Psoas muscle (tissue), 8 donors: ENCODE results near the gene MYLIP. TPM values are rescaled to one million over a fixed set of nuclear protein-coding genes. Genes with fewer than 3 reads are reported as not detected.

Experiments used
- ATAC-seq, 4 donors: fragments of 200-7000 bp; cut with Tn5 transposase; one replicate each; pipeline ENCODE4 v1.9.1; 2020; ENCODE audit warnings: moderate library complexity in 3 of 4, mild to moderate bottlenecking in 2 of 4
- DNase-seq, 2 donors: peaks; one replicate each; pipeline ENCODE4 v3.0.0-alpha.2; 2020
- H3K27ac ChIP-seq: fragments of 200-600 bp; one replicate; pipeline ENCODE4 v1.8.0; 2022
- H3K27me3 ChIP-seq, 3 donors: fragments of 200-600 bp in 1 of 3; one replicate each; pipeline versions ENCODE4 v1.6.1 to v1.8.0; 2013 to 2022; ENCODE audit warnings: low read length in 2 of 3, mild to moderate bottlenecking in 2 of 3, moderate library complexity in 1 of 3; ENCODE audit not compliant: insufficient read depth in 3 of 3
- H3K36me3 ChIP-seq, 2 donors: fragments of 200-600 bp in 1 of 2; one replicate each; pipeline versions ENCODE4 v1.6.1 to v1.8.0; 2013 to 2022; ENCODE audit warnings: low read depth in 1 of 2, mild to moderate bottlenecking in 1 of 2, moderate library complexity in 1 of 2; ENCODE audit not compliant: insufficient read depth in 1 of 2
- H3K4me1 ChIP-seq: fragments of 200-600 bp; one replicate; pipeline ENCODE4 v1.8.0; 2022
- H3K4me3 ChIP-seq: fragments of 200-600 bp; one replicate; pipeline ENCODE4 v1.8.0; 2022; ENCODE audit warnings: mild to moderate bottlenecking
- H3K9me3 ChIP-seq: fragments of 200-600 bp; one replicate; pipeline ENCODE4 v1.8.0; 2022
- WGBS, 3 donors: extraction: QIAGEN DNeasy Blood & Tissue Kit; methylation state at CpG; one replicate each; pipeline versions ENCODE4 v1.1.6 to v1.1.7; 2013; 5-methylcytosine and 5-hydroxymethylcytosine counted together
- intact Hi-C, 2 donors: fragments of 100-400 bp; cut with DNase I; formaldehyde crosslinking; loops; one replicate each; pipeline versions ENCODE4 v1.11.0 to v1.14.2; 2022
- long read RNA-seq, 2 donors: library from polyadenylated mRNA; unstranded; transcript quantifications; one replicate each; pipeline ENCODE4 v2.0.0, GENCODE V29; 2021
- polyA plus RNA-seq, 3 donors: library from polyadenylated mRNA; stranded (reverse); fragments of 200-250 nt; gene quantifications; one replicate each; pipeline ENCODE4 v1.2.3, GENCODE V29; 2013
- total RNA-seq, 4 donors: library from RNA; stranded (reverse); fragmentation: NEBNext Ultra II Directional in 2 of 4; extraction: Animal tissue kit (Norgen Biotek cat#: 25700) in 2 of 4; gene quantifications; one replicate each; pipeline versions ENCODE4 v1.2.1 to v1.2.4, GENCODE V29; 2021 to 2023
- TF ChIP-seq, protein P1 (sequence below): fragments of 200-600 bp; IDR thresholded peaks from one replicate; pipeline ENCODE4 v1.8.0; 2022; ENCODE audit warnings: antibody characterized with exemption
- donor health status: healthy with polysubstance abuse.
- donor health status: DM: no; HTN: no; CAD: no; lungs with moderate emphysema.
- donor health status: Bipolar disorder and iron deficiency.
- donor health status: healthy.
- donor health status: DM: yes; HTN: yes; CAD: no.
- donor health status: DM: no; HTN: no; CAD: no.
- donor health status: DM: no; HTN: no; CAD: no.
- donor health status: DM: yes; HTN: yes; CAD: no.

Gene MYLIP
- total RNA-seq (10 to 100 TPM in 3 of 4 donors, 1 to 10 TPM in 1; 7.9 to 23.4 (median 14.7) TPM), polyA plus RNA-seq (10 to 100 TPM in 2 of 3 donors, 1 to 10 TPM in 1; 3.9 to 21.1 (median 15.4) TPM)
- long read RNA-seq, donor 1, transcript MYLIP-202 (7 exons, 1,666 nt) = major isoform, 8 of 10 reads
- long read RNA-seq, donor 1, partial matches to known transcripts = 0 of 10 reads
- long read RNA-seq, donor 1, other reads (novel, unspliced or antisense) = 2 of 10 reads
- long read RNA-seq, donor 2, transcript MYLIP-202 (7 exons, 1,666 nt) = major isoform, 13 of 24 reads
- long read RNA-seq, donor 2, partial matches to known transcripts = 8 of 24 reads
- long read RNA-seq, donor 2, other reads (novel, unspliced or antisense) = 3 of 24 reads

DNA sequence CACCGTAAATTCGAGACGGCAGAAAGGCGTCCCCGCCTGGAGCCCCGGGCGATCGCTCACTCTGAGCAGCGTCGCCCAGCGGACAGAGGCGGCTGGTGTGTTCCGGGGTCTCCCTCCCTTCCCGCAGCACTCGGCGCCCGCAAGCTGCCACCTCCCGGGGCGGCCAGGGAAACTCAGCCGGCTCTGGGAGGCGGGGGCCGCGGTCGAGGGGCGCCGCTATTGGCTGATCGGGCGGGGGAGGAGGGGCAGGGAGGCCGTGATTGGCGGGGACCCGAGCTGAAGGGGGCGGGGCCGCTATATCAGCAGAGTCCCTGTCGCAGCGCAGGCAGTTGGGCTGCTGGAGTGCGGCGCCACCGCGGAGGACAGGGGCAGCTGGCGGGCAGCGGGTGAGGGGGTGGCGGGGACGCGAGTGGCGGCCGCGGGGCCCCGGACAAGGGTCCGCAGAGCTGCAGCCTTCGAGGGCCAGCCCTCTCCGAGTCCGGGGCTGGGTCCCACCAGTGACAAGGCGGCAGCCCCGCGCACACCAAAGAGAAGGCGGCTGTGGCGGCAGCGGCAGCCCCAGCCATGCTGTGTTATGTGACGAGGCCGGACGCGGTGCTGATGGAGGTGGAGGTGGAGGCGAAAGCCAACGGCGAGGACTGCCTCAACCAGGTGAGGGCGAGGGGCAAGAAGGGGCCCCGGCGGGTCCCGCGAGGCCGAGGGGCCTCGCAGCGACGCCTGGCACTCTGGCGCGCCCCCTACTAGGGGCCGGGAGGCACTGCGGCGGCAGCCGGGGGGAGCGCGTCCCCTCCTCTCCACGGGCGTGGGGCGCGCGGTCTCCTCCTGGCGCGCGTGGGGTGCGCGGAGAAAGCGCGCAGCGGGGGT lies at the start of gene MYLIP:
TSS of gene MYLIP (plus strand) at position 328 of the 864 bp plus-strand sequence. CDS start at position 565, 237 bp downstream.
- Histone ChIP-seq H3K4me3 (peak within 1 kb of the TSS; percentile 89), H3K4me1 (peaks cover 50% of the 10 kb centered on the region), H3K36me3 (no peaks in the 10 kb centered on the region), H3K27me3 (no peaks in the 10 kb centered on the region), H3K27ac (peak within 1 kb of the TSS; percentile 97), H3K9me3 (no peaks in the 10 kb centered on the region)
- TF ChIP-seq, protein P1, sequence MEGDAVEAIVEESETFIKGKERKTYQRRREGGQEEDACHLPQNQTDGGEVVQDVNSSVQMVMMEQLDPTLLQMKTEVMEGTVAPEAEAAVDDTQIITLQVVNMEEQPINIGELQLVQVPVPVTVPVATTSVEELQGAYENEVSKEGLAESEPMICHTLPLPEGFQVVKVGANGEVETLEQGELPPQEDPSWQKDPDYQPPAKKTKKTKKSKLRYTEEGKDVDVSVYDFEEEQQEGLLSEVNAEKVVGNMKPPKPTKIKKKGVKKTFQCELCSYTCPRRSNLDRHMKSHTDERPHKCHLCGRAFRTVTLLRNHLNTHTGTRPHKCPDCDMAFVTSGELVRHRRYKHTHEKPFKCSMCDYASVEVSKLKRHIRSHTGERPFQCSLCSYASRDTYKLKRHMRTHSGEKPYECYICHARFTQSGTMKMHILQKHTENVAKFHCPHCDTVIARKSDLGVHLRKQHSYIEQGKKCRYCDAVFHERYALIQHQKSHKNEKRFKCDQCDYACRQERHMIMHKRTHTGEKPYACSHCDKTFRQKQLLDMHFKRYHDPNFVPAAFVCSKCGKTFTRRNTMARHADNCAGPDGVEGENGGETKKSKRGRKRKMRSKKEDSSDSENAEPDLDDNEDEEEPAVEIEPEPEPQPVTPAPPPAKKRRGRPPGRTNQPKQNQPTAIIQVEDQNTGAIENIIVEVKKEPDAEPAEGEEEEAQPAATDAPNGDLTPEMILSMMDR = peak; percentile 84
- DNase-seq (peak; percentile 98 to 99), ATAC-seq (peak; percentile 91 to 96 (median 93))
- intact Hi-C loops = loop anchor here (2.0 to 10.0 kb wide), 4 partner anchors 152 to 438 kb away; no protein-coding TSS in a partner anchor
- WGBS, 3 donors = 0% methylated on average over 64 to 95 of the region's 95 CpGs

DNA sequence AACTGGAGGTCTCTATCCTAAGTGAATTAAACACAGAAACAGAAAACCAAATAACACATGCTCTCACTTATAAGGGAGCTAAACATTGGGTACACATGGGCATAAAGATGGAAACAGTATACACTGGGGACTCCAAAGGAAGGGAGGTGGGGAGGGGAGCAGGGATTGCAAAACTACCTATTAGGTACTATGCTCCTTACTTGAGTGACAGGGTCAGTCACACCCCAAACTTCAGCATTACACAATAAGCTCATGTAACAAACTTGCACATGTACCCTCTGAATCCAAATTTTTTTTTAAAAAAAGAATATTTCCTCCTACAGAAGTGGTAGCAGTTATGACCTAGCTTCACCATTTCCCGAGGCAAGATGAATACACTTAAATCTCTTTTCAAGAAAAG lies 49.5 kb upstream of the MYLIP start:
- no peak for DNase-seq
- intact Hi-C loops = no loop called here
- H3K4me3 ChIP-seq = no peak overlapping the region
- H3K9me3 ChIP-seq = no peaks in the 10 kb centered on the region
- no peak overlapping the region for H3K27ac ChIP-seq
- no peaks in the 10 kb centered on the region for H3K36me3 ChIP-seq
- WGBS, 3 donors = 0 to 45% (median 38%) methylated on average over 1 of the region's 1 CpG
- ATAC-seq = no peak
- H3K4me1 ChIP-seq = no peaks in the 10 kb centered on the region
- TF ChIP-seq, protein P1 = no peak
- no peaks in the 10 kb centered on the region for H3K27me3 ChIP-seq

DNA sequence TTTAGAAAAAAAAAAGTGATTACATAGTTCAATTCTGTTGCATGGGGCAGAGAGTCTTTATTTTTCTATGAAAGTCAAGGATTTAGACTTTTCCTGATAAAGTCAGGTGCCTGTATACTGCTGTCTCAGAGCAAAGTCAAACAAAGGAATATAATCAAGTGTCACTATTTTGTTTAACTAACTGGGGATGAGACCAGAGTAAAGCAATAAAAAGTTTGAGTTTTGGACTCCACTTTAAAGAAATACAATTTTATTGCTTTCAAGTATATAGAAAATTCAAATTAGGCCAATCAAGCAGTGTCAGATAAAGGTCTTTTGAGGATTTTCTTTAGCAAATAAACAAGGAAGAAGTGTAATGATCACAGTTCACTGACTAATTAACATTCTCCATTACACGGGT lies 48.7 kb upstream of the MYLIP start:
- DNase-seq (no peak), ATAC-seq (no peak)
- Histone ChIP-seq H3K9me3 (no peaks in the 10 kb centered on the region), H3K27me3 (no peaks in the 10 kb centered on the region), H3K36me3 (no peaks in the 10 kb centered on the region), H3K27ac (no peak overlapping the region), H3K4me3 (no peak overlapping the region), H3K4me1 (no peaks in the 10 kb centered on the region)
- intact Hi-C loops = no loop called here
- TF ChIP-seq, protein P1 = no peak
- WGBS, 3 donors = 47 to 75% (median 72%) methylated on average over 1 of the region's 1 CpG

DNA sequence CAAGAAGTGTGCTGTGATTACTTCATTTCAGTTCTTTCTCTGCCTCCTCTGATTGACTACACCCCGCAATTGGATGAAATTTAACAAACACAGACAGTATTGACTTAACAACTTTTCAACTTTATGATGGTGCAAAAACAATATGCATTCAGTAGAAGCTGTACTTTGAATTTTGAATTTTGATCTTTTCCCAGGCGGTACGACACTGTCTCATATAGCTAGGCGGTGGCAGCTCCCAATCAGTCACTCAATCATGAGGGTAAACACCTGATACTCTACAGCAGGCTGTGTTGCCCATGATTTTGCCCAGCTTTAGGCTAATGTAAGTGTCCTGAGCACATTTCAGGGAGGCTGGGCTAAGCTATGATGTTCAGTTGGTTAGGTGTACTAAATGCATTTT lies 47.6 kb upstream of the MYLIP start:
- DNase-seq (no peak), ATAC-seq (no peak)
- no peaks in the 10 kb centered on the region for H3K36me3 ChIP-seq
- H3K4me3 ChIP-seq = no peak overlapping the region
- intact Hi-C loops = no loop called here
- no peaks in the 10 kb centered on the region for H3K27me3 ChIP-seq
- TF ChIP-seq, protein P1 = no peak
- H3K9me3 ChIP-seq = no peaks in the 10 kb centered on the region
- H3K4me1 ChIP-seq = peaks cover 4% of the 10 kb centered on the region
- no peak overlapping the region for H3K27ac ChIP-seq
- WGBS, 3 donors = 96 to 97% (median 96%) methylated on average over 4 of the region's 4 CpGs
